HepG2 (cell line): ENCODE measurements around the gene DDX4. TPM values are rescaled to one million over a fixed set of nuclear protein-coding genes. Genes with fewer than 3 reads are reported as not detected.

Experiments
- ATAC-seq: fragments of 200-7000 bp; cut with Tn5 transposase; 3 replicates; pipeline ENCODE4 v1.9.1; 2020; ENCODE audit warnings: mild to moderate bottlenecking, moderate library complexity
- BruUV-seq: library from RNA; stranded (reverse); fragments of 400-500 nt; replicated peaks from 2 replicates; lab custom pipeline; 2021; lab: Mats Ljungman, UMichigan
- CTCF ChIA-PET: fragments of 300-600 bp; formaldehyde crosslinking; extraction: SDS; loops from one replicate; lab custom pipeline; 2021; ENCODE audit warnings: low total read pairs, inconsistent platforms, low intra/inter-chr PET ratio; lab: Yijun Ruan, JAX
- POLR2A ChIA-PET: fragments of 350-600 bp; sonication (Branson Sonifier 250); formaldehyde crosslinking; loops from one replicate; lab custom pipeline; 2020; ENCODE audit warnings: antibody characterized with exemption, inconsistent platforms; lab: Yijun Ruan, JAX
- DNase-seq: peaks from one replicate; pipeline ENCODE4 v3.0.0-alpha.2; 2015; ENCODE audit warnings: low spot score
- FAIRE-seq: peaks from 3 replicates; lab custom pipeline; 2011; peaks lifted over from hg19 to GRCh38; lab: Jason Lieb, UNC
- H2AFZ ChIP-seq: one replicate; pipeline ENCODE4 v1.6.1; 2011; ENCODE audit warnings: low read length, inconsistent platforms
- H3K27ac ChIP-seq: fragments of 300-600 bp; 3 replicates; pipeline ENCODE4 v1.8.0; 2011; ENCODE audit warnings: mixed run types, mild to moderate bottlenecking, mixed read lengths, low read length, inconsistent platforms; ENCODE audit not compliant: insufficient read depth; ENCODE audit errors: extremely low read length
- H3K27me3 ChIP-seq, 2 experiments: fragments of 200-600 bp in 1 of 2; 2 replicates in 1 of 2; 3 replicates in 1 of 2; pipeline versions ENCODE4 v1.6.0 to v1.8.0; 2011; ENCODE audit warnings: low read length in 2 of 2, mild to moderate bottlenecking in 2 of 2, moderate library complexity in 2 of 2, inconsistent platforms in 1 of 2; ENCODE audit not compliant: insufficient read depth in 2 of 2, control insufficient read depth in 1 of 2
- H3K36me3 ChIP-seq, 2 experiments: fragments of 200-600 bp in 1 of 2; replicated peaks in 1 of 2; 2 replicates in 1 of 2; 3 replicates in 1 of 2; pipeline versions ENCODE4 v1.5.1 to v1.8.0; 2011; ENCODE audit warnings: low read length in 2 of 2, inconsistent platforms in 1 of 2; ENCODE audit not compliant: insufficient read depth in 2 of 2, control insufficient read depth in 1 of 2
- H3K4me1 ChIP-seq: 2 replicates; pipeline ENCODE4 v1.5.1; 2012; ENCODE audit warnings: low read length, inconsistent platforms; ENCODE audit not compliant: insufficient read depth
- H3K4me2 ChIP-seq: 2 replicates; pipeline ENCODE4 v1.6.0; 2011; ENCODE audit warnings: low read depth, low read length, inconsistent platforms
- H3K4me3 ChIP-seq, 3 experiments: fragments of 200-600 bp in 1 of 3; sonication (generic), shearing (Covaris generic) in 1 of 3; replicated peaks in 1 of 3; 2 replicates each; pipeline ENCODE4 v1.5.1; 2011 to 2016; ENCODE audit warnings: low read length in 3 of 3, inconsistent platforms in 2 of 3, low read depth in 2 of 3, mild to moderate bottlenecking in 2 of 3, control low read depth in 1 of 3, mixed read lengths in 1 of 3; ENCODE audit not compliant: insufficient read depth in 1 of 3
- H3K79me2 ChIP-seq: one replicate; pipeline ENCODE4 v1.6.1; 2011; ENCODE audit warnings: low read length, inconsistent platforms; ENCODE audit not compliant: insufficient read depth
- H3K9ac ChIP-seq: 2 replicates; pipeline ENCODE4 v1.6.0; 2011; ENCODE audit warnings: mild to moderate bottlenecking, low read depth, low read length, inconsistent platforms; ENCODE audit not compliant: insufficient read depth
- H3K9me3 ChIP-seq: 2 replicates; pipeline ENCODE4 v1.5.1; 2012; ENCODE audit warnings: mild to moderate bottlenecking, low read length
- H4K20me1 ChIP-seq: 2 replicates; pipeline ENCODE4 v1.6.0; 2011; ENCODE audit warnings: inconsistent platforms, mild to moderate bottlenecking, low read length, moderate library complexity; ENCODE audit not compliant: insufficient read depth
- CSRNP2 ChIP-seq: sonication (generic); formaldehyde crosslinking; conservative IDR thresholded peaks from 2 replicates; pipeline ENCODE4 v1.8.0; 2022; ENCODE audit warnings: low read depth, missing genetic modification reagents
- KDM3A ChIP-seq: IDR thresholded peaks from 2 replicates; pipeline ENCODE4 v1.6.1; 2018; ENCODE audit warnings: low read depth, missing compliant biosample characterization
- MEIS1 ChIP-seq: sonication (generic); formaldehyde crosslinking; IDR thresholded peaks from 2 replicates; pipeline ENCODE4 v1.9.0; 2021; ENCODE audit warnings: mild to moderate bottlenecking, missing genetic modification reagents, moderate library complexity, borderline replicate concordance
- NCOA1 ChIP-seq: sonication (generic); formaldehyde crosslinking; IDR thresholded peaks from 2 replicates; pipeline ENCODE4 v1.9.0; 2021; ENCODE audit warnings: missing genetic modification reagents
- NFE2 ChIP-seq: sonication (generic); formaldehyde crosslinking; IDR thresholded peaks from 2 replicates; pipeline ENCODE4 v1.4.0; 2020; ENCODE audit warnings: missing genetic modification reagents
- ZBTB42 ChIP-seq: sonication (generic); formaldehyde crosslinking; IDR thresholded peaks from 2 replicates; pipeline ENCODE4 v1.5.0; 2020; ENCODE audit warnings: mild to moderate bottlenecking, missing genetic modification reagents
- ZNF431 ChIP-seq: sonication (generic); formaldehyde crosslinking; IDR thresholded peaks from 2 replicates; pipeline ENCODE4 v1.9.0; 2022; ENCODE audit warnings: missing genetic modification reagents, low read depth, mild to moderate bottlenecking, borderline replicate concordance
- WGBS: methylation state at CpG from one replicate; pipeline ENCODE4 v1.1.6; 2017; ENCODE audit warnings: low lambda C conversion rate; 5-methylcytosine and 5-hydroxymethylcytosine counted together
- in situ Hi-C: cut with HindIII; loops from 2 replicates; pipeline ENCODE4 v1.10.0; 2017; ENCODE audit warnings: low pct_unique_long_range_greater_than_20kb; ENCODE audit not compliant: extremely low pct_ligation_motif_present
- intact Hi-C: fragments of 100-400 bp; cut with micrococcal nuclease; formaldehyde crosslinking; loops from one replicate; pipeline ENCODE4 v1.10.0; 2022; ENCODE audit not compliant: unreplicated experiment
- polyA plus RNA-seq, 8 experiments: library from polyadenylated mRNA; depleted of rRNA in 3 of 8; stranded (reverse) in 7 of 8; unstranded in 1 of 8; fragments of >200 nt; fragmentation: Illumina TruSeq in 4 of 8; extraction: Trizol in 4 of 8; gene quantifications; 2 replicates each; pipeline versions ENCODE4 v1.2.1 to v1.2.3, GENCODE V29; 2011 to 2016; ENCODE audit warnings: low read depth in 4 of 8, missing spikeins in 1 of 8, mixed read lengths in 1 of 8; ENCODE audit not compliant: insufficient read depth in 1 of 8
- total RNA-seq, 5 experiments: library from RNA; depleted of rRNA; stranded (reverse); fragments of >200 nt; fragmentation: Illumina TruSeq; extraction: Trizol; gene quantifications; 2 replicates each; pipeline ENCODE4 v1.2.3, GENCODE V29; 2016; ENCODE audit warnings: low read depth in 1 of 5
- TF ChIP-seq, protein P1 (sequence below): sonication (generic); formaldehyde crosslinking; conservative IDR thresholded peaks from 2 replicates; pipeline ENCODE4 v1.4.0; 2020; ENCODE audit warnings: missing genetic modification reagents
- TF ChIP-seq, protein P2 (sequence below): fragments of 450-650 bp; IDR thresholded peaks from 2 replicates; pipeline ENCODE4 v1.6.1; 2017

The DDX4 gene
- total and polyA plus RNA-seq, 2 of the 13 experiments (the other 11 are each of a cell fraction or from before 2014, with no cell fraction given) = 0.05 TPM; not detected in 1

DNA sequence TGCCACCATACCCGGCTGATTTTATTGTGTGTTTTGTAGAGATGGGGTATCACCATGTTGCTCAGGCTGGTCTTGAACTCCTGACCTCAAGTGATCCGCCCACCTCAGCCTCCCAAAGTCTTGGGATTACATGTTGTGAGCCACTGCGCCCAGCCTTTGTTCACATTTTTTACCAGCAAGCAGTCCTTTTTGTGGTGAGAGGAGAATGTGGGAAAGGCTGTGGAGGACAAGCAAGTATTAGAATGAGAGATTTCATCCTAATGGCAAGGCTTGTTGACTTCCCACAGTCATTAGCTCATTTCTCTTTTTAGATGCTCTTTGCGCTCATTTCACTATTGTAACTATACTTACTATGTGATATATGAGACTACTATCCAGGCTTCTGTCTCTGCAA lies 119.4 kb downstream of the DDX4 start (continued):
- TF ChIP-seq CSRNP2 (CRISPR knock-in tag) = no peak
- no peak for TF ChIP-seq ZNF431
- TF ChIP-seq, protein P1, sequence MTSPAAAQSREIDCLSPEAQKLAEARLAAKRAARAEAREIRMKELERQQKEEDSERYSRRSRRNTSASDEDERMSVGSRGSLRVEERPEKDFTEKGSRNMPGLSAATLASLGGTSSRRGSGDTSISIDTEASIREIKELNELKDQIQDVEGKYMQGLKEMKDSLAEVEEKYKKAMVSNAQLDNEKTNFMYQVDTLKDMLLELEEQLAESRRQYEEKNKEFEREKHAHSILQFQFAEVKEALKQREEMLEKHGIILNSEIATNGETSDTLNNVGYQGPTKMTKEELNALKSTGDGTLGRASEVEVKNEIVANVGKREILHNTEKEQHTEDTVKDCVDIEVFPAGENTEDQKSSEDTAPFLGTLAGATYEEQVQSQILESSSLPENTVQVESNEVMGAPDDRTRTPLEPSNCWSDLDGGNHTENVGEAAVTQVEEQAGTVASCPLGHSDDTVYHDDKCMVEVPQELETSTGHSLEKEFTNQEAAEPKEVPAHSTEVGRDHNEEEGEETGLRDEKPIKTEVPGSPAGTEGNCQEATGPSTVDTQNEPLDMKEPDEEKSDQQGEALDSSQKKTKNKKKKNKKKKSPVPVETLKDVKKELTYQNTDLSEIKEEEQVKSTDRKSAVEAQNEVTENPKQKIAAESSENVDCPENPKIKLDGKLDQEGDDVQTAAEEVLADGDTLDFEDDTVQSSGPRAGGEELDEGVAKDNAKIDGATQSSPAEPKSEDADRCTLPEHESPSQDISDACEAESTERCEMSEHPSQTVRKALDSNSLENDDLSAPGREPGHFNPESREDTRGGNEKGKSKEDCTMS (CRISPR knock-in tag) = no peak
- TF ChIP-seq NFE2 (CRISPR knock-in tag) = no peak

DNA sequence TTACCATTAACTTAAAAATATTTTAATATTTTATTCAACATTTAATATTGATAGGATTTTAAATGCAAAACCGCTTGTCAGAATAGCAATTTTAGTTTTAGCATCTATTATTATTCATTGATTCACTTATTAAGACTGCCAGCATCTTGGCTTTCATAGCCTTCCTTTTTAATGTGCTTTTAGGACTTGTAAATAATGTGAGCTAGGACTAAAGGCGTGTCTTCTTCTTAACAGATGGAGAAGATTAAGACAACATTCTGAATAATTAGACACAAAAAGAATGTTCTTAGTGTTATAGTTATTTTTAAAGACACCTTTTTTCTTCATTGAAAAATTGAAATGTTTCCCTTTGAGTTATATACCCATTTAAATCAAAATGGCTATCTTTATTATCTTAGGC lies 120.2 kb downstream of the DDX4 start:
- in situ Hi-C loops = no loop called here
- Histone ChIP-seq H3K79me2 (no peaks in the 10 kb centered on the region), H3K36me3 (no peaks in the 10 kb centered on the region), H2AFZ (no peak overlapping the region), H3K4me2 (no peak overlapping the region), H3K4me1 (no peaks in the 10 kb centered on the region), H3K27me3 (no peaks in the 10 kb centered on the region; a peak in 1 of 5 replicates), H3K9me3 (no peaks in the 10 kb centered on the region), H3K27ac (no peak overlapping the region), H4K20me1 (no peaks in the 10 kb centered on the region), H3K9ac (no peak overlapping the region), H3K4me3 (no peak overlapping the region)
- BruUV-seq = no TSS peak
- intact Hi-C loops = no loop called here
- WGBS = 33% methylated on average over 2 of the region's 2 CpGs
- ChIA-PET CTCF (no interaction called here), POLR2A (no interaction called here)
- ATAC-seq (no peak), DNase-seq (no peak), FAIRE-seq (no peak)
- no peak for TF ChIP-seq ZBTB42 (CRISPR knock-in tag)
- TF ChIP-seq MEIS1 = no peak
- TF ChIP-seq, protein P2, sequence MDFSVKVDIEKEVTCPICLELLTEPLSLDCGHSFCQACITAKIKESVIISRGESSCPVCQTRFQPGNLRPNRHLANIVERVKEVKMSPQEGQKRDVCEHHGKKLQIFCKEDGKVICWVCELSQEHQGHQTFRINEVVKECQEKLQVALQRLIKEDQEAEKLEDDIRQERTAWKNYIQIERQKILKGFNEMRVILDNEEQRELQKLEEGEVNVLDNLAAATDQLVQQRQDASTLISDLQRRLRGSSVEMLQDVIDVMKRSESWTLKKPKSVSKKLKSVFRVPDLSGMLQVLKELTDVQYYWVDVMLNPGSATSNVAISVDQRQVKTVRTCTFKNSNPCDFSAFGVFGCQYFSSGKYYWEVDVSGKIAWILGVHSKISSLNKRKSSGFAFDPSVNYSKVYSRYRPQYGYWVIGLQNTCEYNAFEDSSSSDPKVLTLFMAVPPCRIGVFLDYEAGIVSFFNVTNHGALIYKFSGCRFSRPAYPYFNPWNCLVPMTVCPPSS = no peak
- no peak for TF ChIP-seq NCOA1
- TF ChIP-seq KDM3A = no peak
